Lower leg skin (tissue), 3 donors: ENCODE data around the gene RAB39A.

Experiments used
- POLR2A ChIP-seq, 2 donors: fragments of 450-650 bp; IDR thresholded peaks; one replicate each; pipeline ENCODE4 v1.6.1; 2016 to 2017; ENCODE audit warnings: antibody characterized with exemption in 2 of 2, mild to moderate bottlenecking in 1 of 2, moderate library complexity in 1 of 2
- TF ChIP-seq, protein P1 (sequence below), 3 donors: fragments of 450-650 bp; IDR thresholded peaks; one replicate each; pipeline ENCODE4 v1.5.1; 2016; ENCODE audit warnings: antibody characterized with exemption in 3 of 3, mild to moderate bottlenecking in 3 of 3, moderate library complexity in 2 of 3

GRCh38 chr11:107928046-107928766, at the start of gene RAB39A:
- TF ChIP-seq, protein P1, sequence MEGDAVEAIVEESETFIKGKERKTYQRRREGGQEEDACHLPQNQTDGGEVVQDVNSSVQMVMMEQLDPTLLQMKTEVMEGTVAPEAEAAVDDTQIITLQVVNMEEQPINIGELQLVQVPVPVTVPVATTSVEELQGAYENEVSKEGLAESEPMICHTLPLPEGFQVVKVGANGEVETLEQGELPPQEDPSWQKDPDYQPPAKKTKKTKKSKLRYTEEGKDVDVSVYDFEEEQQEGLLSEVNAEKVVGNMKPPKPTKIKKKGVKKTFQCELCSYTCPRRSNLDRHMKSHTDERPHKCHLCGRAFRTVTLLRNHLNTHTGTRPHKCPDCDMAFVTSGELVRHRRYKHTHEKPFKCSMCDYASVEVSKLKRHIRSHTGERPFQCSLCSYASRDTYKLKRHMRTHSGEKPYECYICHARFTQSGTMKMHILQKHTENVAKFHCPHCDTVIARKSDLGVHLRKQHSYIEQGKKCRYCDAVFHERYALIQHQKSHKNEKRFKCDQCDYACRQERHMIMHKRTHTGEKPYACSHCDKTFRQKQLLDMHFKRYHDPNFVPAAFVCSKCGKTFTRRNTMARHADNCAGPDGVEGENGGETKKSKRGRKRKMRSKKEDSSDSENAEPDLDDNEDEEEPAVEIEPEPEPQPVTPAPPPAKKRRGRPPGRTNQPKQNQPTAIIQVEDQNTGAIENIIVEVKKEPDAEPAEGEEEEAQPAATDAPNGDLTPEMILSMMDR (IDR thresholded peaks at IDR 0.05), result no peak
- no peak for TF ChIP-seq POLR2A (IDR thresholded peaks at IDR 0.05)
